Loucy (cell line): ENCODE measurements around the gene SSTR3.

ENCODE experiments used
- EZH2phosphoT487 ChIP-seq: fragments of 200-600 bp; IDR thresholded peaks from 2 replicates; pipeline ENCODE4 v1.6.1; 2018; ENCODE audit warnings: antibody characterized with exemption, mild to moderate bottlenecking, moderate library complexity, borderline replicate concordance
- TF ChIP-seq, protein P1 (sequence below): fragments of 200-600 bp; sonication (generic); conservative IDR thresholded peaks from 2 replicates; pipeline ENCODE4 v1.5.1; 2014; ENCODE audit warnings: mild to moderate bottlenecking, antibody characterized with exemption, low read length

GRCh38 chr22:37213218-37213855 is 1.1 kb upstream of the SSTR3 start:
- TF ChIP-seq, protein P1, sequence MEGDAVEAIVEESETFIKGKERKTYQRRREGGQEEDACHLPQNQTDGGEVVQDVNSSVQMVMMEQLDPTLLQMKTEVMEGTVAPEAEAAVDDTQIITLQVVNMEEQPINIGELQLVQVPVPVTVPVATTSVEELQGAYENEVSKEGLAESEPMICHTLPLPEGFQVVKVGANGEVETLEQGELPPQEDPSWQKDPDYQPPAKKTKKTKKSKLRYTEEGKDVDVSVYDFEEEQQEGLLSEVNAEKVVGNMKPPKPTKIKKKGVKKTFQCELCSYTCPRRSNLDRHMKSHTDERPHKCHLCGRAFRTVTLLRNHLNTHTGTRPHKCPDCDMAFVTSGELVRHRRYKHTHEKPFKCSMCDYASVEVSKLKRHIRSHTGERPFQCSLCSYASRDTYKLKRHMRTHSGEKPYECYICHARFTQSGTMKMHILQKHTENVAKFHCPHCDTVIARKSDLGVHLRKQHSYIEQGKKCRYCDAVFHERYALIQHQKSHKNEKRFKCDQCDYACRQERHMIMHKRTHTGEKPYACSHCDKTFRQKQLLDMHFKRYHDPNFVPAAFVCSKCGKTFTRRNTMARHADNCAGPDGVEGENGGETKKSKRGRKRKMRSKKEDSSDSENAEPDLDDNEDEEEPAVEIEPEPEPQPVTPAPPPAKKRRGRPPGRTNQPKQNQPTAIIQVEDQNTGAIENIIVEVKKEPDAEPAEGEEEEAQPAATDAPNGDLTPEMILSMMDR, result no peak
- TF ChIP-seq EZH2phosphoT487, result no peak
